HEK293 (cell line): ENCODE measurements around the gene PCTP.

ENCODE experiments used
- BCL11A ChIP-seq: fragments of 450-650 bp; formaldehyde crosslinking; IDR thresholded peaks from 2 replicates; pipeline ENCODE4 v1.5.1; 2016; ENCODE audit warnings: low read depth, missing biosample characterization, missing genetic modification characterization
- BCL11B ChIP-seq: fragments of 450-650 bp; formaldehyde crosslinking; IDR thresholded peaks from 2 replicates; pipeline ENCODE4 v1.5.1; 2016; ENCODE audit warnings: low read depth, missing biosample characterization, missing genetic modification characterization
- HIC1 ChIP-seq: fragments of 450-650 bp; formaldehyde crosslinking; IDR thresholded peaks from 2 replicates; pipeline ENCODE4 v1.5.1; 2016; ENCODE audit warnings: missing biosample characterization, missing genetic modification characterization
- KLF1 ChIP-seq: fragments of 450-650 bp; formaldehyde crosslinking; IDR thresholded peaks from 2 replicates; pipeline ENCODE4 v1.5.1; 2016; ENCODE audit warnings: missing biosample characterization, missing genetic modification characterization
- KLF17 ChIP-seq: fragments of 450-650 bp; formaldehyde crosslinking; IDR thresholded peaks from 2 replicates; pipeline ENCODE4 v1.5.1; 2016; ENCODE audit warnings: missing biosample characterization, missing genetic modification characterization
- MYNN ChIP-seq: fragments of 450-650 bp; formaldehyde crosslinking; IDR thresholded peaks from 2 replicates; pipeline ENCODE4 v1.5.1; 2016; ENCODE audit warnings: missing biosample characterization, missing genetic modification characterization, borderline replicate concordance
- PATZ1 ChIP-seq: fragments of 450-650 bp; formaldehyde crosslinking; IDR thresholded peaks from 2 replicates; pipeline ENCODE4 v1.5.1; 2016; ENCODE audit warnings: missing biosample characterization, missing genetic modification characterization
- RBAK ChIP-seq: fragments of 450-650 bp; formaldehyde crosslinking; IDR thresholded peaks from 2 replicates; pipeline ENCODE4 v1.5.1; 2016; ENCODE audit warnings: missing biosample characterization, missing genetic modification characterization
- SCRT2 ChIP-seq: fragments of 450-650 bp; formaldehyde crosslinking; IDR thresholded peaks from 2 replicates; pipeline ENCODE4 v1.5.1; 2016; ENCODE audit warnings: missing biosample characterization, missing genetic modification characterization
- TRIM28 ChIP-seq: IDR thresholded peaks from 2 replicates; pipeline ENCODE4 v1.6.1; 2011; ENCODE audit warnings: low read length, control low read depth, borderline replicate concordance
- WT1 ChIP-seq: fragments of 450-650 bp; formaldehyde crosslinking; IDR thresholded peaks from 2 replicates; pipeline ENCODE4 v1.5.1; 2016; ENCODE audit warnings: missing biosample characterization, missing genetic modification characterization
- YY1 ChIP-seq: fragments of 450-650 bp; formaldehyde crosslinking; IDR thresholded peaks from 2 replicates; pipeline ENCODE4 v1.5.1; 2018; ENCODE audit warnings: missing biosample characterization, missing genetic modification characterization
- ZBTB17 ChIP-seq: fragments of 450-650 bp; formaldehyde crosslinking; IDR thresholded peaks from 2 replicates; pipeline ENCODE4 v1.5.1; 2016; ENCODE audit warnings: missing biosample characterization, missing genetic modification characterization
- ZFP37 ChIP-seq: fragments of 450-650 bp; formaldehyde crosslinking; IDR thresholded peaks from 2 replicates; pipeline ENCODE4 v1.5.1; 2016; ENCODE audit warnings: missing biosample characterization, missing genetic modification characterization
- ZFP41 ChIP-seq: fragments of 450-650 bp; formaldehyde crosslinking; IDR thresholded peaks from 2 replicates; pipeline ENCODE4 v1.5.1; 2016; ENCODE audit warnings: missing biosample characterization, missing genetic modification characterization, borderline replicate concordance
- ZNF175 ChIP-seq: fragments of 450-650 bp; formaldehyde crosslinking; IDR thresholded peaks from 2 replicates; pipeline ENCODE4 v1.5.1; 2016; ENCODE audit warnings: missing biosample characterization, missing genetic modification characterization
- ZNF211 ChIP-seq: fragments of 450-650 bp; formaldehyde crosslinking; IDR thresholded peaks from 2 replicates; pipeline ENCODE4 v1.5.1; 2016; ENCODE audit warnings: low read depth, missing biosample characterization, missing genetic modification characterization
- ZNF311 ChIP-seq: fragments of 450-650 bp; formaldehyde crosslinking; IDR thresholded peaks from 2 replicates; pipeline ENCODE4 v1.5.1; 2017; ENCODE audit warnings: missing biosample characterization, missing genetic modification characterization, borderline replicate concordance
- ZNF341 ChIP-seq: fragments of 450-650 bp; formaldehyde crosslinking; IDR thresholded peaks from 2 replicates; pipeline ENCODE4; 2016; ENCODE audit warnings: low read depth, missing biosample characterization, missing genetic modification characterization
- ZNF37A ChIP-seq: fragments of 450-650 bp; IDR thresholded peaks from 2 replicates; pipeline ENCODE4 v1.5.1; 2018; ENCODE audit warnings: missing biosample characterization, missing genetic modification characterization
- ZNF433 ChIP-seq: fragments of 450-650 bp; formaldehyde crosslinking; IDR thresholded peaks from 2 replicates; pipeline ENCODE4 v1.5.1; 2016; ENCODE audit warnings: missing biosample characterization, missing genetic modification characterization, low read depth
- ZNF510 ChIP-seq: fragments of 450-650 bp; formaldehyde crosslinking; IDR thresholded peaks from 2 replicates; pipeline ENCODE4 v1.5.1; 2018; ENCODE audit warnings: mild to moderate bottlenecking, missing genetic modification characterization, missing biosample characterization; ENCODE audit not compliant: insufficient replicate concordance
- ZNF514 ChIP-seq: fragments of 450-650 bp; formaldehyde crosslinking; IDR thresholded peaks from 2 replicates; pipeline ENCODE4 v1.5.1; 2016; ENCODE audit warnings: missing biosample characterization, missing genetic modification characterization
- ZNF521 ChIP-seq: fragments of 450-650 bp; formaldehyde crosslinking; IDR thresholded peaks from 2 replicates; pipeline ENCODE4 v1.5.1; 2017; ENCODE audit warnings: missing biosample characterization, mild to moderate bottlenecking, missing genetic modification characterization
- ZNF555 ChIP-seq: fragments of 450-650 bp; formaldehyde crosslinking; conservative IDR thresholded peaks from 2 replicates; pipeline ENCODE4 v1.5.1; 2017; ENCODE audit warnings: missing biosample characterization, mild to moderate bottlenecking, missing genetic modification characterization, inconsistent platforms
- ZNF561 ChIP-seq: fragments of 450-650 bp; IDR thresholded peaks from 2 replicates; pipeline ENCODE4 v1.5.1; 2018; ENCODE audit warnings: missing biosample characterization, missing genetic modification characterization, borderline replicate concordance
- ZNF585B ChIP-seq: fragments of 450-650 bp; formaldehyde crosslinking; IDR thresholded peaks from 2 replicates; pipeline ENCODE4 v1.5.1; 2016; ENCODE audit warnings: missing biosample characterization, missing genetic modification characterization
- ZNF610 ChIP-seq: fragments of 450-650 bp; formaldehyde crosslinking; IDR thresholded peaks from 2 replicates; pipeline ENCODE4 v1.5.1; 2016; ENCODE audit warnings: missing biosample characterization, missing genetic modification characterization, borderline replicate concordance
- ZNF654 ChIP-seq: fragments of 450-650 bp; formaldehyde crosslinking; IDR thresholded peaks from 2 replicates; pipeline ENCODE4 v1.5.1; 2016; ENCODE audit warnings: low read depth, missing biosample characterization, missing genetic modification characterization
- ZNF837 ChIP-seq: fragments of 450-650 bp; formaldehyde crosslinking; IDR thresholded peaks from 2 replicates; pipeline ENCODE4 v1.5.1; 2016; ENCODE audit warnings: missing biosample characterization, missing genetic modification characterization
- ZSCAN18 ChIP-seq: fragments of 450-650 bp; formaldehyde crosslinking; IDR thresholded peaks from 2 replicates; pipeline ENCODE4 v1.5.1; 2016; ENCODE audit warnings: missing biosample characterization, missing genetic modification characterization
- TF ChIP-seq, protein P1 (sequence below): fragments of 450-650 bp; formaldehyde crosslinking; IDR thresholded peaks from 2 replicates; pipeline ENCODE4 v1.5.0; 2017; ENCODE audit warnings: missing biosample characterization, missing genetic modification characterization, borderline replicate concordance

The PCTP gene

DNA sequence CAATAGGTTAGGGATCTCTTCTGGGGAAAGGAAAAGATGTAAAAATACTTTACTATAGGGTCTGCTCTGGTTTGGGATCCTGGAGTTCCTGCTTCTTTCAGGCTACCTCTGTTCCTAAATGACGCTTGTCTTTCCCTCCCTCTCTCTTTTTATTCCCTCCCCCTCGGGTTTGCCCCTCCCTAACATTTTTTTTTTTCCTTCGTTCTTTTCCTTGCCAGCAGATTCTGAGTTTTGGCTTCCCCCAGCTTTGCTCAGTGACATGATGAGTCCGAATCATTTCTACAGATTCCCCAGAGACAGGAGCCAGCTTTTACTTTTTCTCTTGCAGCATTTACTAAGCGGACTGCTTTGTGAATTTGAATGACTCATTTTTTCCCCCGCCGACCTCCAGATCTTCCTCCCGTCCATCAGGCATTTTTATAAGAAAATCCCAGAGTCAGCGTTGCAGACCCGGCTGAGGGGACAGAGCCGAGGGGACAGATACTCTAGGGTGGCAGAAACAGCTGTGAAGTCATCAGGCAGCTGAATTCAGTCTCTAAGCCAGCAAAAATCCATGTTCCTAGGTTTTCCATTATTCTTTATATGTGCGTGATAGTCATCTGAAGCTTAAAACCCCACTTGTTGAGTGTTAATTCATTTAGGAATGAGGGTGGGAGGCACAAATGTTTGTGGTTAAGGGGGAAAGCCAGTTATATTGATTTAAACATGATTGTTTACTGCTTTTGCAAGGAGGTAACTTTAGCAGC is 27.9 kb upstream of the PCTP start, which contains the start of gene TMEM100 (continued):
- 0 out of 2 replicates have a peak, but pooled peaks have one; percentile 25 for TF ChIP-seq KLF17 (tag by site-specific recombination)
- TF ChIP-seq RBAK = no peak
- peak; percentile 38; the same call in 1 of the 2 replicates for TF ChIP-seq WT1
- no peak for TF ChIP-seq ZNF561
- TF ChIP-seq ZNF211 = no peak
- TF ChIP-seq ZNF585B (tag by site-specific recombination) = no peak
- no peak for TF ChIP-seq ZNF654 (tag by site-specific recombination)
- TF ChIP-seq ZNF341 = no peak
- TF ChIP-seq MYNN (tag by site-specific recombination) = no peak
- TF ChIP-seq ZNF521 (tag by site-specific recombination) = no peak
- no peak for TF ChIP-seq ZNF514 (tag by site-specific recombination)
- TF ChIP-seq BCL11A (tag by site-specific recombination) = no peak
- no peak for TF ChIP-seq ZNF311 (tag by site-specific recombination)
- no peak for TF ChIP-seq ZNF175 (tag by site-specific recombination)
- 0 out of 2 replicates have a peak, but pooled peaks have one; percentile 32 for TF ChIP-seq ZFP37
- no peak for TF ChIP-seq ZNF37A (tag by site-specific recombination)
- no peak for TF ChIP-seq ZNF837 (tag by site-specific recombination)
- no peak for TF ChIP-seq TRIM28
- TF ChIP-seq KLF1 (tag by site-specific recombination) = no peak
- TF ChIP-seq PATZ1 = peak; percentile 45; the same call in 1 of the 2 replicates
- TF ChIP-seq HIC1 (tag by site-specific recombination) = peak; percentile 67; the same call in 1 of the 2 replicates
- TF ChIP-seq ZNF555 (tag by site-specific recombination) = no peak
- TF ChIP-seq SCRT2 = peak; percentile 78
- no peak for TF ChIP-seq YY1 (tag by site-specific recombination)
- no peak for TF ChIP-seq BCL11B (tag by site-specific recombination)
- TF ChIP-seq ZNF610 = no peak
- TF ChIP-seq, protein P1, sequence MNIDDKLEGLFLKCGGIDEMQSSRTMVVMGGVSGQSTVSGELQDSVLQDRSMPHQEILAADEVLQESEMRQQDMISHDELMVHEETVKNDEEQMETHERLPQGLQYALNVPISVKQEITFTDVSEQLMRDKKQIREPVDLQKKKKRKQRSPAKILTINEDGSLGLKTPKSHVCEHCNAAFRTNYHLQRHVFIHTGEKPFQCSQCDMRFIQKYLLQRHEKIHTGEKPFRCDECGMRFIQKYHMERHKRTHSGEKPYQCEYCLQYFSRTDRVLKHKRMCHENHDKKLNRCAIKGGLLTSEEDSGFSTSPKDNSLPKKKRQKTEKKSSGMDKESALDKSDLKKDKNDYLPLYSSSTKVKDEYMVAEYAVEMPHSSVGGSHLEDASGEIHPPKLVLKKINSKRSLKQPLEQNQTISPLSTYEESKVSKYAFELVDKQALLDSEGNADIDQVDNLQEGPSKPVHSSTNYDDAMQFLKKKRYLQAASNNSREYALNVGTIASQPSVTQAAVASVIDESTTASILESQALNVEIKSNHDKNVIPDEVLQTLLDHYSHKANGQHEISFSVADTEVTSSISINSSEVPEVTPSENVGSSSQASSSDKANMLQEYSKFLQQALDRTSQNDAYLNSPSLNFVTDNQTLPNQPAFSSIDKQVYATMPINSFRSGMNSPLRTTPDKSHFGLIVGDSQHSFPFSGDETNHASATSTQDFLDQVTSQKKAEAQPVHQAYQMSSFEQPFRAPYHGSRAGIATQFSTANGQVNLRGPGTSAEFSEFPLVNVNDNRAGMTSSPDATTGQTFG (tag by site-specific recombination) = no peak
- no peak for TF ChIP-seq ZNF510 (tag by site-specific recombination)
- no peak for TF ChIP-seq ZFP41 (tag by site-specific recombination)
- no peak for TF ChIP-seq ZNF433 (tag by site-specific recombination)
- TF ChIP-seq ZBTB17 = peak; percentile 76
- TF ChIP-seq ZSCAN18 (tag by site-specific recombination) = no peak
